DMS114 treated with DMSO at 0.1 percent for 48 hours (cell line): Measurements from ENCODE around the gene RAD51B.
"Not testable (repeated sequence)": the region's sequence is repeated elsewhere in the genome, so short reads cannot be mapped to it uniquely, and the experiment has no call there.

Source experiments
- DNase-seq: peaks from one replicate; lab custom pipeline; 2025; ENCODE audit not compliant: unreplicated experiment; lab: John Stamatoyannopoulos, UW

RAD51B gene

DNA sequence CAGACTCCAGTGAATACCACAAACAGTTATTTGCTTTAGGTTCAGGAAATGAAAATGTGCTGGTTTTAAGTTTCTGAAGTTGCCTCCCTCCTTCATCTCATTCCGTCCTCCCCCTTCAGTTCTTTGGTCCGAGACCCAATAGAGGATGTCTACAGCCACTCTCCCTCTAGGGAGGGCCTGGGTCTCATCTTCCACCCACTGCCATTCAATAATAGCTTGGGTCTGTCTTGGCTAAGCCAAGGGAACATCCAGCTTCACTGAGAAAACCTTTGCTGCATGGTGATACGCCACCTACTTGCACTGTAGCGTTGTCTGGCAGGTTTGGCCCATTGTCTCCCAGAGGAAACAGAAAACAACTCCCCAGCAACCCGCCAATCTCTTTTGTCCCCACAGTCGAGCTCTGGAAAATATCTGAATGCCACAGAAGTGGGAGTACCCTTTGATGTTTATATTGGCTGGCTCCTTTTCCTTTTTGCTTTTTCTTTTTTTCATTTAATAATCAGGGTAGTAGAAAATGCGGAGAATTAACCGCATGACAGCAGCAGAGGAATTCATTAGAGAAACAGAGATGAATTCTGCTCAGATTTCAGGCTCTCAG, 380.1 kb downstream of the RAD51B start:
- DNase-seq = no peak

GRCh38 chr14:68203871-68204270, 384.3 kb downstream of the RAD51B start:
- DNase-seq = no peak

GRCh38 chr14:68208218-68208617, 388.6 kb downstream of the RAD51B start:
- DNase-seq = no peak

DNA sequence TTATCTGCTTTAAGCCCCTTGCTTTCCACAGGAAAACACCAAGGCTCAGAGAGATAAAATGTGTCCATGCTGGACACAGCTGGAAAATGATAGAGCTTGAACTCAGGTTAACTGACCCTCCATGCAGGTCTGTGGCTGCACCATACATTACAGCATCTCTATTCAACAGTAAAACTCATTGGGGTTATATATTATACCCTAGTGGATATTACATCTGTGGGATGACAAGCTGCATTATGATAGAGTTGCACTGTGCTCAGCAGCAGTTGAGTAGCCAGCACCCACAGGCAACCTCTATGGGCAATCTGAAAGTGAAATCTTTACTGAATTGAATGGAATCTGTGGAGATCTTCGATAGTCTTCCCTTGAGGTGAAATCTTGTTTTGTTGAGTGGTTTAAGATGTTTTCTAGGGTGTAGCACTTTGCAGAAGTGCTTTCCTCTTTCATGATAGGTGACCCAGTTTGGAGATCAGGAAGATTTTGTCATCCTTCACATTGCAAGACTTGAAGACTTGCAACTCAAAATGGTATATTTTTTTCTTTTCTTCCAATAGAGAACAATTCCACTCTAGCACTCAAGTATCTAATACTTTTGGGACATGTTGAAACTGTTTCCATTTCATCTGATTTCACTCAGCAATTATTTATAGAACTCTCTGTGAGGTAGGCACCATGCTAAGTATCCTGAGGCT, 389.2 kb downstream of the RAD51B start:
- no peak for DNase-seq

GRCh38 chr14:68210729-68211299, 391.2 kb downstream of the RAD51B start:
- no peak for DNase-seq

GRCh38 chr14:68211421-68211820, 391.8 kb downstream of the RAD51B start:
- no peak for DNase-seq

DNA sequence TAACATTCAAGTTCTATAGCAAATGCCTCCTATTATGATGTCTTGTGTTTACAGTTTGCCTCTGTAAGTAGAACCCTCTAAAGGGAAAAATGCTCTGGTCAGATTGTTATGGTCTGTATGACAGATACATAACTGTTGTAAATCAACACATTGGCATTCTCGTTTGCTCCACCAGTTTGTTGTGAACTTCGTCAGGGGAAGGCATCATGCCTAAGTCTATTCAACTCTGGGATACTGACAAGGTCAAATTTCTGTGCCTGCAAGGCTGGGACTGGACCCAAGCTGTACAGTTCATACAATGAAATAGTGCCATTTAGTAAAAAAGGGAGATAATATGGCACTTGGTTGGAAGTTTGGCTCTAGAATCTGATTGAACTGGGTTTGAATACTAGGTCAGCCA, 392.3 kb downstream of the RAD51B start:
- DNase-seq = no peak

DNA sequence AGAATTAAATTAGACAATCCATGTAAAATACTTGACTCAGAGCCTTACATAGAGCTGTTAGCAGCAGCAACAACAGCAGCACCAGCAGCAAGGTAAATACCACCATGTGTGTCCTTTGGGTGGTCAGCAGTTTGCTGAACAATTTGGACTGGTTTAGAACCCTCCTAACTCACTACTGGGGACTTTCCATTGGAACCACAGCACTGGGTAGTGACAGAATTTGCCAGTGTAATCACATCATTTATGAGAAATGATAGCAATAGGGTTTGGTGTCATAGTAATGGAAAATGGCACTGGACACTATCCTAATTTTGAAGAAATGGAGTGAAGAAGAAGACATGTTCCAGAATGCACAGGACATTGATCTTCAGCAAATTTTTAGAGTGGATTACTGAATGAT, 392.8 kb downstream of the RAD51B start:
- DNase-seq = no peak

DNA sequence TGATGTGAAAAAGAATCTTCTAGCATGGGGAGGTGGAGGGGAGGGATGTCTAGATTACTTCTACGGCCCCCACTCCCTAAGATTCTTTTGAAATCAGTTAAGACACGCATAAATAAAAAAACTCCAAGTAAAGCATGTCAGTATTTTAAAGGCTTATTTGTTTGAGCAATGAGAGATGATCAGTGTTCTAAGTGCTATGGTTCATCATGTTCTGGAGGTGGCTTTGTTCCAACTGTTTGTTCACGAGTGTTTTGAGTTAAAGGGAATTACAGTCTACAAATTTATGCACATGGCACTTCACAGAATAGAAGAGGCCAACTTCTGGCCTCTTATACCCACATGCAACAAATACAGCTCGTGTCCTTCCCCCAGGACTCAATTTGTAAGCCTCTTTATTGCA, 394.9 kb downstream of the RAD51B start:
- no peak for DNase-seq

GRCh38 chr14:68215629-68216028, 396.1 kb downstream of the RAD51B start:
- no peak for DNase-seq

GRCh38 chr14:68216079-68216478, 396.5 kb downstream of the RAD51B start:
- no peak for DNase-seq

DNA sequence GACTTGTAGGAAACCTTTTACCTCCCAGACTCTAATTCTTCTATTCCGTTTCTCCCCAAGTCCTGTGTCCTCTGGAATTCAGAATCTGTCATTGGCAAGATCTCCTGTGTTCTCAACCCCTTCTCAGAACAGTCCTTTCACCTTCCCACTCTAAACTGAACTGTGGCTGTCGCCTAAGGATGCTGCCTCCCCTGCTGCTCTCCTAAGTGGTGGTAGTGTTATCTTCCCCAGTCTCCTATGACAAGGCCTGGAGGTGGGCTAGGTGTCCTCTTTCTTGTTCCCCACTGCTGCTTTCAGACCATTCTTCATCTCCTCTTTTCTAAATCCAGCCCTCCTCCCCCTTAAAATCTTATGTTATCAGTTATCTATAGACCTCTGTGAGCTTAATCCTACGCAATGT, 397.4 kb downstream of the RAD51B start:
- no peak for DNase-seq

GRCh38 chr14:68217791-68218340, 398.3 kb downstream of the RAD51B start:
- no peak for DNase-seq

- no peak for DNase-seq
Measured at GRCh38 chr14:68219407-68219806, 399.8 kb downstream of the RAD51B start.

- DNase-seq = not testable (repeated sequence)
Measured at GRCh38 chr14:68221046-68221445, 401.5 kb downstream of the RAD51B start.

DNA sequence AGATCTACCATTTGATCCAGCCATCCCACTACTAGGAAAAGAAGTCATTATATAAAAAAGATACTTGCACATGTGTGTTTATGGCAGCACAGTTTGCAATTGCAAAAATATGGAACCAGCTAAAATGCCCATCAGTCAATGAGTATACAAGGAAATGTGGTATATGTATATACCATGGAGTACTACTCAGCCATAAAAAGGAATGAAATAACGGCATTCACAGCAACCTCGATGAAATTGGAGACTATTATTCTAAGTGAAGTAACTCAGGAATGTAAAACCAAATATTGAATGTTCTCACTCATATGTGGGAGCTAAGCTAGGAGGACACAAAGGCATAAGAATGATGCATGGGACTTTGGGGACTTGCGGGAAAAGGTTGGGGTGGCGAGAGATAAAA, 402.6 kb downstream of the RAD51B start:
- no peak for DNase-seq

GRCh38 chr14:68222726-68223125, 403.1 kb downstream of the RAD51B start:
- DNase-seq = no peak

- DNase-seq = no peak
Measured at GRCh38 chr14:68223631-68224030, 404.1 kb downstream of the RAD51B start.

GRCh38 chr14:68225321-68225720, 405.7 kb downstream of the RAD51B start:
- no peak for DNase-seq

GRCh38 chr14:68226523-68226922, 406.9 kb downstream of the RAD51B start:
- DNase-seq = no peak

DNA sequence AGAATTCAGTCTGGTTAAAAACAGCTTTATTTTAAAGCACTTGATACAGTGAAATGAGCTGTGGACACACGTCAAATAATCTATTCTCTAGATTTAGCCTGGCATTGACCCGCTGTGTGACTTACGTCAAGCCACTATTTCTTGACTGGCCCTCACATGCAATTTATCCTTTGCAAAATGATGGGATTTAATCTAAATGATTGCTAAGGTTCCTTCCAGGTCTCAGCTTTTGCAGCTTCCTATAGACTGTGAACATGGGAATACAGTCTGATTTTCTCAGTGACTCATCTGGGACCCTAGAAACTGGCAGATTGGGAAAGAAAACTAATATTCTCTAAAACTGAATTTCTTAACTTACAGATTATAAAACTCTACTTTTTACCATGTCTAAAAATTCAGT, 409.1 kb downstream of the RAD51B start:
- DNase-seq = no peak

DNA sequence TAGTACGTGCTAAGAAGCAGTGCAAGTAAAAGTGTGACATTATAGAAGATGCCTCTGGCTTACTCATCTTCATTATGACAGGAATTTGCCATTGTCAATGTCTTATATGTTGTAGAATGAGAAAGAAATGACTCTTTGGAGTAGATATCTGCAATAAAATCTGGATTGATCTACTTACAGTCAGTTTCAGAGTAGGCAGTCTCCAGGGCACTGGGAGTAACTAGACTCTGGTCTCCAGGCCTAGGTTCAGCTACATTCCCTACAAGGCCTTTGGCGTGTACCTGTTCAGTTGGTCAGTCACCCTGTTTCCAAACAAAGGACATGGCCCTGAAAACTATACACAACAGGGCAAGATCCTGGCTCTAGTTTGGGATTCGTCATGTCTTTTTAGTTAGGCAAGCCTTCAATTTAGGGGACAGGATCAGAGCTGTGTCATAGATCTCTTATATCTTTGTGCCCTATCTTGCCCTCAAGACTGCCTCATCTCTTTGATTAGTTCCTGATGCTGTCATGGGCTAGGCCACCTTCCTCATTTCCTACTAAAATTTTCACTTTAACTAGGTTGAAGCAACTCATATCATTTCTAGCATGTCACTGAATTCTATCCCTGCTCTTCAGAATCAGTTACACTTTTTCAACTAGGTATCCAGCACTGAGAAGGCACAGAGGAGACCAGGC, 410.0 kb downstream of the RAD51B start:
- no peak for DNase-seq
